C1 segment of cervical spinal cord (tissue), 14 donors: ENCODE data around the gene PLA2G7.
"Not testable (repeated sequence)": the region's sequence is repeated elsewhere in the genome, so short reads cannot be mapped to it uniquely, and the experiment has no call there.

Source experiments
- DNase-seq, 14 donors: peaks; one replicate each; lab custom pipeline; 2025; lab: John Stamatoyannopoulos, UW

PLA2G7 gene

DNA sequence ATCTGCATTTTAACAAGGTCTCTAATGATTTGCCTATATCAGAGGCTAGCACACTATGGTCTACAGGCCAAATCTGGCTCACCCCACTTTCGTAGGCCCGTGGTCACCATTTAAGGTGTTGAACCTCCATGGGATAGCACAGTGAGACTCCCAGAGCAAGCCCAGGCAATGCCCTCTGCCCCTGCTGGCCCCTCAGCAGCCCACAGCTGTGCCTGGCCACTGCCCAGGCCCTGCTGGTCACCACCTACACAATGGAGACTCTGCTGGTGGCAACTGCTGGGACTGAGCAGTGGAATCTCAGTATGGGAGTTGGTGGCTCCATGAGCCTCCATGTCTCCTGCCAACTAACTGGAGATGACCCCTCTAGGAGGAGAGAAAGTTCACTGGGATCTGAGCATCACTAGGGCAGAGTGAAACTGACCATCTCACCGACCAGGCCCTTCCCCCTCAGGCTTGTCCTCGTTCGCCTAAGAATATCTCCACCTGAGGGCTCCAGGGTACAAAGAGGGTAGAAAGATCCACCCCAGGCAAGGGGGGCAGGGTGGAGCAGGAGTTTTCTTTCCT lies 13.8 kb upstream of the PLA2G7 start:
- no peak for DNase-seq

DNA sequence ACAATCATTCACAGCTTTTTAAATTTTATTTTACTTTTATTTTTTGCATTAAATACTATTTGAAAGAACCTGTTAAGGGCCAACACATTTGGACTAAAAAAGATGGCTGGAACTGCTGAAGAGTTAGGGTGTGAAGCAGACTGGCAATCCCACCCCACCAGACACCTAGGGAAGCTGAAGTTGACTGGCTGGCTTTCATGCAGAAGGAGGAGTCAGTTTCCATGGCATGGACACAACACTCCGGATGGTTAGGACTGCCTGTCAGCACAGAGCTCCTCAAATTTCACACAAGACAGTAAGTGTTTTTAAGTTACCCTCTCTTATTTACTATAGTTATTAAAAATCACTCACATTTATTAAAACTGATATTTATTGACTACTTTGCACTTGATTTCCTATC lies 11.5 kb upstream of the PLA2G7 start, which contains the start of gene ANKRD66:
Gene ANKRD66, plus strand, starts transcription at position 238 of the 400 bp plus-strand sequence. CDS start 5,016 bp downstream, outside the sequence.
- DNase-seq = no peak

DNA sequence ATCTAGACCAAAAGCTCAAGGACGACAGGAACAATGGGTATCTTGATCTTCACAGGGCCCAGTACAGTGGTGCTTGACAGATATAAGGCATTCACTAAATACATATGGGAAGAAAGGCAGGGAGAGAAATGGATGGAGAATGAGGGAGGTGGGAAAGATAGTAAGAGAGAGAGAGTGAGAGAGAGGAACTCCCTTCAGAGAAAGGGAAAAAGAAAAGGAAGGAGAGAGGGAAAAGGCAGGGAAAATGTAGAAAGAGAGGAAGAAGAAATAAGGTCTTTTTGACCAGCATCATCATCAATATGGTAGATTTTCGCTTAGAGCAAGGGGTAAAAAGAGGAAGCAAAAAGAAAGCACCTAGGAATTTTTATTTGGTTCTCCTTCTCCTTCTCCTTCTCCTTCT lies 10.8 kb upstream of the PLA2G7 start:
- DNase-seq = no peak

DNA sequence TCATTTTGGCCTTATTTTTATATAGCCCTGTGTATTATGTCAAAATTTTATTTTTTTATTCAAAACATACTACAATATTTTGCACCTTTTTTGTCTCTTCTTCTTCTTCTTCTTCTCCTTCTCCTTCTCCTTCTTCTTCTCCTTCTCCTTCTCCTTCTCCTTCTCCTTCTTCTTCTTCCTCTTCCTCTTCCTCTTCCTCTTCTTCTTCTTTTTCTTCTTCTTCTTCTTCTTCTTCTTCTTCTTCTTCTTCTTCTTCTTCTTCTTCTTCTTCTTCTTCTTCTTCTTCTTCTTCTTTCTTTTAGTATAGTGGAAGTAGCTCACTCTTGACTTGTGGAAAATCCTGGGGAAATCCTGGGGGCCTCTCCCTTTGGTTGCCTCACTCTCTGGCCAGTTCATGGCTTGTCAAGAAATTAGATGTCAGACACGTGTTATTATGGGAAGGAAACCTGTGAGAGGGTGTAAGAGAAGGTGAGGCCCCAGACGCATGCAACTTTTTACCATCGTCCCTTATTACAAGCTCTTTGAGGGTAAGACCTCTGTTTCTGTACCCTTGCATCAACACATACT lies 9.1 kb upstream of the PLA2G7 start:
- DNase-seq = not testable (repeated sequence)

DNA sequence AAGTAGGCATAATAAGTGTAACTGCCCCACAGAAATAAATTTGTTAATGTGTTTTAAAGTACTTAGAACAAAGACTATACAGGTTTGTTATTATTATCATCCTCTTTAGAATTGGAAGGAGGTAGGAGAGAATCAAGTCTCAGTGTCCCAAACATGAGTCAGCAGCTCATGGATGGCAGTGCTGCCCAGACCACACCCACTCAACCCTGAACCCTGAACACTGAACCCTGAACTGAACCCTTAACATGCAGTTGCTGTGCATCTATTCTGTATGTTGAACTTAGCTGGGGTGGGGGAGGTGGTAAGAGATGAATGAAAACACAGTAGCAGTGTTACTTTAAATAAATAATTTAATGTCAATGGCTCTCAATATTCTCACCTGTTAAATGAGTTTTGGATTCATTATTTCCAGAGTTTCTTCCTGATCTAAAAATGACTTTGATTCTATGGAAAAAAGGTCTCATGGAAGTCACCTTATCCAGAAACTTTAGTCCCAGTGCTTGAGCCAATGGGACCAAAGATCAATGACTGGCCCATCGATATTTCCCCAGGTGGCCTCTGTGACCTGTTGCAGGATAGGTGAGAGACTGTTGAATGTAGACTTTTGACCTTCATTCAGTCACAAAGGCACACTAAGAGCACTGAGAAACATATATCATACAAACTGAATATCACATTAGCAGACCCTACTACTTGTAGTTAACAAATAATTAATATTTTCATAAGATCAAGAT lies 8.4 kb upstream of the PLA2G7 start:
- no peak for DNase-seq

DNA sequence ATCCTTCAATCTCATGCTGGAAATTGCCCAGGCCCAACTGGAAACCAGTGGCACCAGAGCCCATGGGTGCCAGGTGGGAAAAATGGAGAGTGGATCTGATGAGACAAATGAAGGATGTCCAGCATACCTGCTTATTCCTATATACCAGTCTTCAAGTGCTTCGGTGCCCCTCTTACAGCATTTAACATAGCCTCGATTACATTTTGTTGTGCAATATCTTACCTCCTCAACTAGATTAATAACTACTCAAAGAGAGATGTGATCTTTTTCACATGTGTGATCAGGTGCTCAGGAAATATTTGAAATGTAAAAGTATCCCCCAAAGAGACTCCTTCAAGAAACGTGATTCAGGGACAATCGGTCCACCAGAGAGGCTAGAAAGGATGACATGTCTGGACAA lies 6.7 kb upstream of the PLA2G7 start:
- DNase-seq = no peak

DNA sequence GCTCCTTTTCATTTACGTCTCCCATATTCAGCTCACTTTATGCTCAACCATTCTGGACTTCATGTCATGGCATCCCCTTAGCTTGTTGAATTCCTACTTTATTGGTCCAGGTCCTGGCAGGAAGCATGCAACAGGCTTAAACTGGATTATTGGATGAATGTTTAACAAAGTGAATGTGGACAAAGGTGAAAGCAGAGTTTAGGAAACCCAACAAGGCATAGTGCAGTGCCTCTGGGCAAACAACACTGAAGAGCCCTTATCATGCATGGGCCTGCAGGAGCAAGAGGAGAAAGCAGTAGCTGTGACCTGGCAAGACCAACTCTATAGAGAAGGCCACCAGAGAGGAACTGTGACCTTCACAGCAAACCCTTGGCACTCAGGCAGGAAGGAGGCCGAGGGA lies 6.3 kb upstream of the PLA2G7 start:
- no peak for DNase-seq

DNA sequence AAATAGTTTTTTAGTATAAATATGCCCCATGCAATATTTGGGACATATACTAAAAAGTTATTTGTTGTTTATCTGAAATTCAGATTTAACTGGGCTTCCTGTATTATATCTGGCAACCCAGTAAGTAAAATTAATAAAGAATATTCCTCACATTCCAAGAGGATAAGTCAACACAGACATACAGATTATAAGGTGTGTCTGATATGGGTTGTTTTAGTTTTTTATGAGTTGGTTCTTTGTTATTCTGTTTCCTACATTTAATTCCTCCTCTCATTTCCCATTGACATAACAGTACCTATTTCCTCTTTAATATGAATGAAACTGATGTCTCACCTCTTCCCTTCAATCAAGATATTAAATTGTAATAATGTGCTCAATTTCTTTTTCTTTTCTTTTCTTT lies 1.7 kb upstream of the PLA2G7 start:
- DNase-seq = no peak

DNA sequence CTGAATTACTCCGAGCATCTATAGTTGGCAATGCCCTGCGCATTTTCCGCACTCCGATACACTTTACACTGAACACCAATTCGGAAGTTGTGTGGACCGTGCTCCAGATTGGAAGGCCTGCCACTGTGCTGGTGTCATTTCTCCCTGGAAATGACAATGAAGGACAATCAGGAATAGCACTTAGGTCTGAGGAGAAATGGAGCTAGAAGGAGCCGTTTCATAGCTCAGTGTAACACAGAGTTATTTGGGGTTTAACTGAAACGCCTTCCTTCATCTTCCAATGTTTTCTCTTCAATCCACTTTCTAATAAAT lies 501 bp upstream of the PLA2G7 start:
- peak in 1 of 14 donors; percentile 60 for DNase-seq

DNA sequence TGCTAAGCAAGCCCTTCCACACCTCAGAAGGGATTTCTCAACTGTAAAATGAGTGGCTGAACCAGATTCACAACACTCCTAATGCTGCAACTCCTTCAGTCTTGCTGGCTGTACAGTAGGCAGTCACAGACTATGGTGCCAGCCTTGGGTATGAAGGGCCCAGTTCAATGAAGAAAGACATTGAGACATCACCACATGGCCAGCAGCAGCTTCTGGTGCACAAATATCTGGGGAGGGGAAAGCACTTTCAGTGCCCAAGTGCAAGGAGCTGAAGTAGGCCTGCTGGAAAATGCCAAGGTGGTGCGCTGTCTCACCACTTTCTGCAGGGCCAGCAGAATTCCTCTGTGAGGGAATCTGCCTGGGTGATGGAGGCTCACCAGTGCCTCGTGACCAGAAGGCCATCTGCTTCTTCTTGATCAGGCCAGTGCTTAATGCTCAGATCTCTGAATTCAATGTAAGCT lies 1.8 kb downstream of the PLA2G7 start:
- DNase-seq = peak in 2 of 14 donors; percentile 22 to 71

DNA sequence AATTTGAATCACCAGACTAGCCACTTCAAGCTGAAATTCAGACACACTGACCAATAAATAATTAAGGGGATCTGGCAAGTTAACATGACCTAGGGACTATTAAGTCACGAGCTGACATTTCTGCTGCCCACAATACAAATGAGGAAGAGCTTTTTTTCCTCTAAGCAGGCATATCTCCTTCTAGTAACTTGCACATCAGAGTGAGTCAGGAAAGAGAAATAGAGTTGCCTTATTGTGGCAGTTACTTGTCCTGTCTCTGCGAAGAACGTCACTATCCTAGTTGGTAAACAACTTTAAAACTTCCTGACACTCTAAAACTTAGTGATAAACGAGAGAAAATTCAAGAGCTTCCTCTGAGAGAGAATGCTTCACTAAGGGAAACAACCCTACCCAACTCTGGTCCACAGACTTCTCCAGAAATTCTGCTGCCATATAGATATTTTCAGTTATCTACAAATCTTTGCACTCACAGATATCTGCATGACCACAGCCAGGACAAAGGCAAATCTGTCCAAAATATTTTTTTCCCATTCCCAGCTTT lies 4.2 kb downstream of the PLA2G7 start:
- DNase-seq = peak in 1 of 14 donors; percentile 3

DNA sequence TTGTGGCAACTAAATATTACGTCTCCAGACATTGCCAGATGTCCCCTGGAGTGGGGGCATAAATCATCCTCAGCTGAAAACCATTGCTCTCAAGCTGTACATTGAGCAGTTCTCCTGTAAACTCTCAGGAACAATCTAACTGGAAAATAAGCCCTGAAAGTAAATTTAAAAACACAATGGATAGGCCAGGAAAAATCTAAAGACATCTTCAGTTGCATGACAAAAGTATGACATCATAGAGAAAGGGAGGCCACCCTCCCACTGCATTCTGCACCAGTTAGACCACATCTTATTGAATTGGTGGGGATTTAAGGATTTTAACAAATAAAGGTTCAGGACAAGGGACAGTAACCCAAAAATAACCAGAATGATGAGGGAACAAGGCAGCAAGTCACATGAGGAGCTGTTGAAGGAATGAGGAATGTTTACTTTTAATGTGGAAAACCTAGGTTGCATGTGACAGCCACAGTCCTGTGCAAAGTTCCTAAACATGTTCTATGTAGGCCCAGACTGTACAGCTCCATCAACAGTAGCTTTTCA lies 5.3 kb downstream of the PLA2G7 start:
- no peak for DNase-seq

DNA sequence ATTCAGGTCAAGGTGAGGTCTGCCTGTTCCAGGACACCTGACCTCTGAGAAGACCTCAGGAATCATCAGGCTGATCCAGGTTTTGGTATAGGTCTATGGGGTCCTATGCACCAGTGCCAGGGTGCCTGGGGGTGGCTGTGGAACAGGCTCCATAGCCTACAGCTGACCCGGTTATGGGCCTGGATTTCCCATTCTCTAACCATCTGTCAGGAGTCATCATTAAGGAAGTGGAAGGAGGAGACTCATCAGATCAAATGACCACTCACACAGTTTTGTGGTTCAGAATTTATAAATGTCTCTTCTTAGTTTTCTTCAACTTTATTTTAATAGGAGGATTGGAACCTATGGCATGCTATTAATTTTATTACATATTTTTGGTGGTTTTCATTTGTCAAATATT lies 14.8 kb downstream of the PLA2G7 start:
- DNase-seq = no peak

DNA sequence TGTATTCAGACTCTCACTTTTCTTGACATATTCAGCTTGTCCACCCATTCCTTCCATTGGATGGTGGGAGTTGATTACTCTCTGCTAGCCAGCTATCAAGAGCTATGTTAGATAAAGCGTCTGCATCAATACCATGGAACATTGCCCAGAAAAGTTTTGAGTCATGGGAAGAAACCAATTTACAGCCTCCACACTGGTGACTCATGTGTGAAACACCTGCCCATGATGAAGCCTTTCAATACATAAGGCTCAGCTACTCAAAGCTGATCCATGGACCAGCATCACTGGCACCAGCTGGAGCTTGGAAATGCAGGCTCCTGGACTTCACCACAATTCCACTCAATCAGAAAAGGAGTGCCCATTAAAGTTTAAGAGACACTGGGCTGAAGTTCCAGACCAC lies 16.1 kb downstream of the PLA2G7 start:
- no peak for DNase-seq

DNA sequence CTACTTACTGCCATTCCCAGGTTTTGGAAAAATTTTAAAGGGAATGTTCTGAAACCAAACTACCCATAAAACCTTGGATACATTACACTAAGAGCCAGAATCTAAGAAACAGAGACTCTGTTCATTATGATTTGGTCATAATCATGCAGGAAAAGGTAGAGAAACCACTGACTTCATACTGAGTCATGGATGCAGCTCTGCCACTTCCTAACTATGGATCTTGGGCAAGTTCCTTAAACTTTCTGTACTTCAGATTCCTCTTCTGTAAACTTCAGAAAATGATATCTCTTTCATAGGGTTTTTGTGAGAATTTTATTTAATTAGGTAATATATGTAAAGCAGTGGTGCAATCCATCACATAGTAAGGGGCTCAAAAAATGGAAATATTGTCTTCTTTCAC lies 20.0 kb downstream of the PLA2G7 start:
- DNase-seq = no peak

DNA sequence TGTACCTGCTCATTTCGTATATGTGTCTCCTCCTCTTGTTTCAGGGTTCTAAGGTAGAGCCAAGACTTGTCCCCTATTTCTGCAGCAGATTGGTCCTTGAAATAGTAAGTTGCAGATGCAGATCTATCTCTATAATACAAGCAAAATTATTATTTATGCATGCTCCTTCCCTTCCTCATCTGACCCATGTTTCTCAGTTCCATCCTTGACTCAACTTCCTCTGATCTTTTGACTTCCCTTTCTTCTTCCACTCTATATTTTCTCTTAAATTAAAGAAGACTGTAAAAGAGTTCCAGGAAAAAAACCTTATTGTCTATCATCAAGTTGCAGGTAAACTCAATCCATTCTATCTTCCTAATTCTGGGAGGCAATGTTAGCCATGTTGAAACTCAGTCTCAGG lies 23.7 kb downstream of the PLA2G7 start:
- no peak for DNase-seq

DNA sequence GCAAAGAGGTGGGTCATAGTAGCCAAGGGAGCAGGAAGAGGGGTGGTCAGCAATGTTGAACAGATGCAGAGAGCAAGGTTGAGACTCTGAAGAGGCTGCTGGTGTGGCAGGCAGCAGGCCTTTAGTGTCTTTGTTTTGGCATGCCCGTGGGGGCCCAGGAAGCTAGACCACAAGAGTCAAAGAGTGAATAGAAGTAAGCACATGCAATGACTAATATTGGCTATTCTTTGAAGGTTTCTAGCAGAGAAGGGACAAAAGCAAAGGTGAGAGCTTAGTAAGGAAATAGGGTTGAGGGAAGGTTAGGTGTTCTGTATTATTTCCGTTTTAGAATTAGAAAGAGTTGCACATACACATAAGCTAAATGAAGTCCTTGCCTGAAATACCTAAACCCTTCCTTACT lies 28.7 kb downstream of the PLA2G7 start:
- no peak for DNase-seq

DNA sequence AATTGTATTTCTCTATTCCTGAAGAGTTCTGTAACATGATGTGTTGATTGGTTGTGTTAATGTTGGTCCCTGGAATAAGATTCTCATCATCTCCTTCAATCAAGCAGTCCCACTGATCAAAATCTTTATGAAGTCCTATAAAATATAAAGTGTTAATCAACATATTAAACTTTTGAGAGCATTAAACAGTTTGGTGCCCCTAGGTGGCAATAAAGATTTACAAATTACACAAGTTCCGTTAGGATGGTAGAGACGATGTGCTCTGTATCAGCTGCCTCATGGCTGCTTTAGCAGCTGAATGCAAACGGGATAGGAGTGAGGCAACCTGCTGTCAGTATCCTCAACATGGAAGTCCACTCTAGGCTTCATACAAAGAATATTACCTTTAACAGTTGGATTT lies 30.6 kb downstream of the PLA2G7 start:
- DNase-seq = peak in 1 of 14 donors; percentile 4

DNA sequence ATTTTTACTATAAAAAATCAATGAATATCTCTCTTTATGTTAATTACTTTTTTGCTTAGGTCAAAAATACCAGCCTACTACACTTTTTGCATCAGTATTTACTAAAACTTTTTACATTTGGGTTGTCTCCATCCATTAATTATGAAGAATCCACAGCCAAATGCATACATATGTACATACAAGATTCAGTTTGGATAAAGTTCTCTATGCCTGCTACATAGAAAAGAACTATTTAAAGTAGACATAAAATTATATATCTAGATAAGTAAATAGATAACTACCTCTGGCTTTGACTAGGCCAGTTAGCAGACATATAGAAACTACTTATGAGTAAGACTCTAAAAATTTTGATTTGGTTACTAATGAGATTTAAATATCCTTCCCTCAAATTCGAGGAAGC lies 35.2 kb downstream of the PLA2G7 start:
- DNase-seq = no peak

DNA sequence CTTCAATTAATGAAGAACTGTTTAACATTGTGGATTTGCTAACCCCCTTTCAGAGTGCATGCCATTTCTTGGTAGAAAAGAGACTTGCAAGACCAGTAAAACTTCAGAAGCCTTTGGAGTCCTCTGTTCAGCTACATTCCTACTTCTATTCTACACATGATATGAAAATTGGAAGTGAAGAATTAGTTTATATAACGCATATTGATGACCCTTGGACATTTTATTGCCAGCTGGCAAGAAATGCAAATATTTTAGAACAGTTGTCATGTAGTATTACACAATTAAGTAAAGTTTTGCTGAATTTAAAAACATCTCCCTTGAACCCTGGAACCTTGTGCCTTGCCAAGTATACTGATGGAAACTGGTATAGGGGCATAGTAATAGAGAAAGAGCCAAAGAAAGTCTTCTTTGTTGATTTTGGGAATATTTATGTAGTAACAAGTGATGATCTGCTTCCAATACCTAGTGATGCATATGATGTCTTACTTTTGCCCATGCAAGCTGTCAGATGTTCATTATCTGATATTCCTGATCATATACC lies 44.2 kb downstream of the PLA2G7 start:
- DNase-seq = no peak

DNA sequence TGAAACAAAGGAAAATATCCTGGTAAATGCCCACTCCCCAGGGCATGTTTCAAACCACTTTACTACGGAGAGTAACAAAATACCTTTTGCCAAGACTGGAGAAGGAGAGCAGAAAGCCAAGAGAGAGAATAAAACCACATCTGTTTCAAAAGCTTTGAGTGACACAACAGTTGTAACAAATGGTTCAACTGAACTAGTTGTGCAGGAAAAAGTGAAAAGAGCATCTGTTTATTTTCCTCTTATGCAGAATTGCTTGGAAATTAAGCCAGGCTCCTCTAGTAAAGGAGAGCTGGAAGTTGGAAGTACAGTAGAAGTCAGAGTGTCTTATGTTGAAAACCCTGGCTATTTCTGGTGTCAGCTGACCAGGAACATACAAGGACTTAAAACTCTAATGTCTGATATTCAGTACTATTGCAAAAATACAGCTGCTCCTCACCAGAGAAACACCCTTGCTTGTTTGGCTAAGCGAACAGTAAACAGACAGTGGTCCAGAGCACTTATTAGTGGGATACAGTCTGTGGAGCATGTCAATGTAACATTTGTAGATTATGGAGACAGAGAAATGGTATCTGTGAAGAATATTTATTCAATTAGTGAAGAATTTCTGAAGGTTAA lies 44.9 kb downstream of the PLA2G7 start:
- DNase-seq = no peak

DNA sequence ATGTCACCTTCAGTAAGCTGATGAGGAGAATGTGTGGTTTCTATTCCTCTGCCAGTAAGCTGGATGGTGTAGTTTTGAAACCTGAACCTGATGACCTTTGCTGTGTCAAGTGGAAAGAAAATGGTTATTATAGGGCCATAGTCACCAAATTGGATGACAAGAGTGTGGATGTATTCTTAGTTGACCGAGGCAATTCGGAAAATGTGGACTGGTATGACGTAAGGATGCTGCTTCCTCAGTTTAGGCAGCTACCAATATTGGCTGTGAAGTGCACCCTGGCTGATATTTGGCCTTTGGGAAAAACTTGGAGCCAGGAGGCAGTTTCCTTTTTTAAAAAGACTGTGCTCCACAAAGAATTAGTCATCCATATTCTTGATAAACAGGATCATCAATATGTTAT lies 45.5 kb downstream of the PLA2G7 start:
- DNase-seq = no peak
